Measurements from ENCODE around the gene PTEN. TPM values are rescaled to one million over a fixed set of nuclear protein-coding genes. Genes with fewer than 3 reads are reported as not detected.
A peak's percentile ranks its signal among the peaks of the same experiment; 100 is the strongest.

The PTEN gene
- total and polyA plus RNA-seq, 9 of the 15 experiments (the other 6 are each of a cell fraction or from before 2014, with no cell fraction given), result 8.4 to 56.9 (median 22.2) TPM

GRCh38 chr10:87861566-87861952 is 1.9 kb upstream of the PTEN start (continued):
- TF ChIP-seq TAF15 (IDR thresholded peaks at IDR 0.05; ENCODE audit: low read depth, low read length), result no peak
- TF ChIP-seq MITF (IDR thresholded peaks at IDR 0.05), result no peak
- no peak for TF ChIP-seq LARP7 (IDR thresholded peaks at IDR 0.05)
- peak; percentile 55 to 58 (median 57) for TF ChIP-seq CTCF (IDR thresholded peaks at IDR 0.05 in 2 of 3, conservative IDR thresholded peaks at IDR 0.05 in 1 of 3; ENCODE audit: insufficient read depth in 2 of 3, low read depth in 1 of 3, low read length in 3 of 3)
- TF ChIP-seq ZNF239 (CRISPR knock-in tag; IDR thresholded peaks at IDR 0.05), result no peak
- no peak for TF ChIP-seq ZBTB26 (CRISPR knock-in tag; IDR thresholded peaks at IDR 0.05)
- no peak for TF ChIP-seq ZNF436 (CRISPR knock-in tag; IDR thresholded peaks at IDR 0.05)
- TF ChIP-seq PURB (CRISPR knock-in tag; IDR thresholded peaks at IDR 0.05; ENCODE audit: low read depth), result no peak
- TF ChIP-seq ATF3 (IDR thresholded peaks at IDR 0.05), result 0 out of 2 replicates have a peak, but pooled peaks have one; percentile 41
- TF ChIP-seq ATF3 (CRISPR knock-in tag; conservative IDR thresholded peaks at IDR 0.05), result no peak
- TF ChIP-seq L3MBTL2 (IDR thresholded peaks at IDR 0.05), result no peak
- TF ChIP-seq CEBPG (CRISPR knock-in tag; IDR thresholded peaks at IDR 0.05), result peak; percentile 81
- TF ChIP-seq CEBPG (tag; conservative IDR thresholded peaks at IDR 0.05 in 1 of 2, IDR thresholded peaks at IDR 0.05 in 1 of 2), result peak; percentile 83 to 91
- no peak for TF ChIP-seq NCOA1 (IDR thresholded peaks at IDR 0.05; ENCODE audit: low read depth)
- TF ChIP-seq REST (IDR thresholded peaks at IDR 0.05; ENCODE audit: borderline replicate concordance), result peak; percentile 37; the same call in 1 of the 2 replicates
- TF ChIP-seq REST (CRISPR knock-in tag; IDR thresholded peaks at IDR 0.05; ENCODE audit: low read depth), result no peak

Measured in K562 (cell line).